Adrenal gland (tissue), 12 donors: Measurements from ENCODE around the gene MET. TPM values are rescaled to one million over a fixed set of nuclear protein-coding genes. Genes with fewer than 3 reads are reported as not detected.

ENCODE experiments used
- DNase-seq, 7 donors: peaks; one replicate each; pipeline ENCODE4 v3.0.0-alpha.2; 2019 to 2020
- H3K27ac ChIP-seq, 5 donors: fragments of 200-600 bp; sonication (generic) in 4 of 5; 1 replicate in 3 of 5; 2 replicates in 2 of 5; pipeline versions ENCODE4 v1.5.1 to v1.8.0; 2016 to 2020; ENCODE audit warnings: mild to moderate bottlenecking in 1 of 5
- H3K27me3 ChIP-seq: fragments of 200-600 bp; 2 replicates; pipeline ENCODE4 v1.8.0; 2021
- H3K36me3 ChIP-seq, 2 donors: fragments of 200-600 bp; replicated peaks in 1 of 2; 1 replicate in 1 of 2; 2 replicates in 1 of 2; pipeline versions ENCODE4 v1.5.1 to v1.8.0; 2018 to 2022
- H3K4me1 ChIP-seq, 2 donors: fragments of 200-600 bp; replicated peaks in 1 of 2; 1 replicate in 1 of 2; 2 replicates in 1 of 2; pipeline versions ENCODE4 v1.5.1 to v1.8.0; 2018 to 2021
- H3K4me3 ChIP-seq, 4 donors: fragments of 200-600 bp; sonication (generic) in 3 of 4; one replicate each; pipeline ENCODE4 v1.5.1; 2016 to 2018
- H3K9me3 ChIP-seq, 3 donors: fragments of 200-600 bp; sonication (generic) in 1 of 3; replicated peaks in 1 of 3; 1 replicate in 2 of 3; 2 replicates in 1 of 3; pipeline versions ENCODE4 v1.5.1 to v1.8.0; 2016 to 2021
- CTCF ChIP-seq, 6 experiments: fragments of 450-650 bp in 4 of 6; fragments of 200-600 bp in 2 of 6; sonication (generic) in 1 of 6; IDR thresholded peaks; 1 replicate in 5 of 6; 2 replicates in 1 of 6; pipeline versions ENCODE4 v1.5.1 to v1.8.0; 2016 to 2021; ENCODE audit warnings: antibody characterized with exemption in 6 of 6, mild to moderate bottlenecking in 2 of 6, moderate library complexity in 1 of 6
- POLR2A ChIP-seq, 2 donors: fragments of 450-650 bp; IDR thresholded peaks; one replicate each; pipeline ENCODE4 v1.6.1; 2017; ENCODE audit warnings: antibody characterized with exemption in 2 of 2, mild to moderate bottlenecking in 2 of 2, moderate library complexity in 1 of 2
- WGBS, 4 donors: extraction: QIAGEN DNeasy Blood & Tissue Kit in 2 of 4; methylation state at CpG; one replicate each; pipeline versions ENCODE4 v1.1.5 to v1.1.7; 2013 to 2017; 5-methylcytosine and 5-hydroxymethylcytosine counted together
- intact Hi-C, 2 donors: fragments of 100-400 bp; cut with DNase I; formaldehyde crosslinking; loops; one replicate each; pipeline versions ENCODE4 v1.14.1 to v1.15.0; 2022 to 2023
- polyA plus RNA-seq, 3 donors: library from polyadenylated mRNA; stranded (reverse); fragments of 200-250 nt in 2 of 3; fragments of 350-450 nt in 1 of 3; fragmentation: Illumina TruSeq in 1 of 3; extraction: RNeasy Lipid Tissue Mini Kit (QIAGEN cat#74804) in 1 of 3; gene quantifications; one replicate each; pipeline ENCODE4 v1.2.3, GENCODE V29; 2013 to 2014
- total RNA-seq, 9 donors: library from RNA; depleted of rRNA in 4 of 9; stranded (reverse); fragments of >200 nt in 4 of 9; fragments of 120-200 nt in 1 of 9; fragmentation: NEBNext Ultra II Directional in 1 of 9; extraction: Animal tissue kit (Norgen Biotek cat#: 25700) in 1 of 9; gene quantifications; one replicate each; pipeline versions ENCODE4 v1.1.0 to v1.2.4, GENCODE V29; 2013 to 2023
- donor health status: healthy with polysubstance abuse.
- donor health status: Bipolar disorder and iron deficiency.
- donor health status: DM: yes; HTN: yes; CAD: no.
- donor health status: DM: no; HTN: no; CAD: no.
- donor health status: DM: no; HTN: no; CAD: no.
- donor health status: DM: yes; HTN: yes; CAD: no.

Gene MET
- total and polyA plus RNA-seq, 12 donors = 0.55 to 2.3 (median 0.79) TPM

GRCh38 chr7:116731023-116731395, 59.0 kb downstream of the MET start:
- intact Hi-C loops = no loop called here
- WGBS, 4 donors = 82 to 90% (median 85%) methylated on average over 1 of the region's 1 CpG
- Histone ChIP-seq H3K4me1 (no peaks in the 10 kb centered on the region), H3K9me3 (no peaks in the 10 kb centered on the region), H3K27me3 (no peaks in the 10 kb centered on the region), H3K4me3 (no peak overlapping the region), H3K36me3 (no peaks in the 10 kb centered on the region), H3K27ac (no peak overlapping the region)
- DNase-seq = no peak
- TF ChIP-seq CTCF (IDR thresholded peaks at IDR 0.05) = no peak
- TF ChIP-seq POLR2A (IDR thresholded peaks at IDR 0.05) = no peak

- H3K9me3 ChIP-seq = no peaks in the 10 kb centered on the region
- TF ChIP-seq CTCF (IDR thresholded peaks at IDR 0.05) (no peak), POLR2A (IDR thresholded peaks at IDR 0.05) (no peak)
- no peaks in the 10 kb centered on the region for H3K27me3 ChIP-seq
- 80 to 83% (median 82%) methylated on average over 12 of the region's 12 CpGs for WGBS, 4 donors
- H3K4me3 ChIP-seq = no peak overlapping the region
- intact Hi-C loops = no loop called here
- no peaks in the 10 kb centered on the region for H3K4me1 ChIP-seq
- DNase-seq = no peak
- H3K27ac ChIP-seq = no peak overlapping the region
- no peaks in the 10 kb centered on the region for H3K36me3 ChIP-seq
These were observed 59.7 kb downstream of the MET start for GRCh38 chr7:116731445-116732335.

GRCh38 chr7:116732788-116733694, 61.0 kb downstream of the MET start:
- WGBS, 4 donors = 76 to 81% (median 76%) methylated on average over 7 of the region's 7 CpGs
- DNase-seq = no peak
- Histone ChIP-seq H3K4me3 (no peak overlapping the region), H3K36me3 (no peaks in the 10 kb centered on the region), H3K27me3 (no peaks in the 10 kb centered on the region), H3K9me3 (no peaks in the 10 kb centered on the region), H3K27ac (no peak overlapping the region), H3K4me1 (no peaks in the 10 kb centered on the region)
- no peak for TF ChIP-seq POLR2A (IDR thresholded peaks at IDR 0.05)
- TF ChIP-seq CTCF (IDR thresholded peaks at IDR 0.05) = no peak
- intact Hi-C loops = no loop called here

GRCh38 chr7:116733924-116734580, 62.1 kb downstream of the MET start:
- Histone ChIP-seq H3K36me3 (no peaks in the 10 kb centered on the region), H3K4me3 (no peak overlapping the region), H3K9me3 (no peaks in the 10 kb centered on the region), H3K4me1 (no peaks in the 10 kb centered on the region), H3K27me3 (no peaks in the 10 kb centered on the region), H3K27ac (no peak overlapping the region)
- TF ChIP-seq POLR2A (IDR thresholded peaks at IDR 0.05) (no peak), CTCF (IDR thresholded peaks at IDR 0.05) (no peak)
- intact Hi-C loops = no loop called here
- no peak for DNase-seq
- 52 to 59% (median 54%) methylated on average over 4 of the region's 4 CpGs for WGBS, 4 donors
